ENCODE data around the gene FSHR.

Gene FSHR

GRCh38 chr2:49177194-49177593 is 22.9 kb upstream of the FSHR start:
- H3K4me3 ChIP-seq (ENCODE audit: low read depth, low read length): no peak overlapping the region
- TF ChIP-seq CTCF (IDR thresholded peaks at IDR 0.05; ENCODE audit: borderline replicate concordance, insufficient read depth, low read depth, low read length): no peak

GRCh38 chr2:49175831-49176230 is 21.5 kb upstream of the FSHR start:
- no peak overlapping the region for H3K4me3 ChIP-seq (ENCODE audit: low read depth, low read length)
- TF ChIP-seq CTCF (IDR thresholded peaks at IDR 0.05; ENCODE audit: borderline replicate concordance, insufficient read depth, low read depth, low read length): no peak

GRCh38 chr2:49174750-49175149 is 20.4 kb upstream of the FSHR start:
- H3K4me3 ChIP-seq (ENCODE audit: low read depth, low read length): no peak overlapping the region
- no peak for TF ChIP-seq CTCF (IDR thresholded peaks at IDR 0.05; ENCODE audit: borderline replicate concordance, insufficient read depth, low read depth, low read length)

GRCh38 chr2:49167131-49167530 is 12.8 kb upstream of the FSHR start:
- H3K4me3 ChIP-seq (ENCODE audit: low read depth, low read length): no peak overlapping the region
- no peak for TF ChIP-seq CTCF (IDR thresholded peaks at IDR 0.05; ENCODE audit: borderline replicate concordance, insufficient read depth, low read depth, low read length)

GRCh38 chr2:49165662-49166061 is 11.3 kb upstream of the FSHR start:
- no peak overlapping the region for H3K4me3 ChIP-seq (ENCODE audit: low read depth, low read length)
- no peak for TF ChIP-seq CTCF (IDR thresholded peaks at IDR 0.05; ENCODE audit: borderline replicate concordance, insufficient read depth, low read depth, low read length)

- TF ChIP-seq CTCF (IDR thresholded peaks at IDR 0.05; ENCODE audit: borderline replicate concordance, insufficient read depth, low read depth, low read length): no peak
- no peak overlapping the region for H3K4me3 ChIP-seq (ENCODE audit: low read depth, low read length)
Measured at GRCh38 chr2:49164729-49165128, 10.4 kb upstream of the FSHR start.

- H3K4me3 ChIP-seq (ENCODE audit: low read depth, low read length): no peak overlapping the region
- TF ChIP-seq CTCF (IDR thresholded peaks at IDR 0.05; ENCODE audit: borderline replicate concordance, insufficient read depth, low read depth, low read length): no peak
Measured at GRCh38 chr2:49162151-49162550, 7.8 kb upstream of the FSHR start.

All from GM12875 (cell line).